ENCODE measurements around the gene DHRS3. TPM values are rescaled to one million over a fixed set of nuclear protein-coding genes. Genes with fewer than 3 reads are reported as not detected.

Gene DHRS3
- total RNA-seq, 1 donor from 2014 or later, result 81.0 TPM

- DNase-seq (ENCODE audit: missing footprints) (no peak), ATAC-seq (no peak)
- intact Hi-C loops (cut with DNase I), result no loop called here
These were observed 25.1 kb upstream of the DHRS3 start for GRCh38 chr1:12643079-12643478.

GRCh38 chr1:12640958-12641272 is 22.9 kb upstream of the DHRS3 start:
- DNase-seq (ENCODE audit: missing footprints) (no peak), ATAC-seq (no peak)
- intact Hi-C loops (cut with DNase I), result no loop called here

- intact Hi-C loops (cut with DNase I), result no loop called here
- no peak for ATAC-seq
- no peak for DNase-seq (ENCODE audit: missing footprints)
These were observed 22.4 kb upstream of the DHRS3 start for GRCh38 chr1:12640237-12640957.

- ATAC-seq (no peak), DNase-seq (ENCODE audit: missing footprints) (no peak)
- intact Hi-C loops (cut with DNase I), result no loop called here
These were observed 19.7 kb upstream of the DHRS3 start for GRCh38 chr1:12637693-12638092.

- ATAC-seq (peak; percentile 65), DNase-seq (ENCODE audit: missing footprints) (no peak)
- intact Hi-C loops (cut with DNase I), result no loop called here
These were observed 18.3 kb upstream of the DHRS3 start for GRCh38 chr1:12636098-12636950.

- intact Hi-C loops (cut with DNase I), result no loop called here
- DNase-seq (ENCODE audit: missing footprints), result peak; percentile 73
- no peak for ATAC-seq
These were observed 16.7 kb upstream of the DHRS3 start for GRCh38 chr1:12634696-12635202.

- no peak for ATAC-seq
- no peak for DNase-seq (ENCODE audit: missing footprints)
- intact Hi-C loops (cut with DNase I), result no loop called here
These were observed 16.1 kb upstream of the DHRS3 start for GRCh38 chr1:12634156-12634555.

- intact Hi-C loops (cut with DNase I), result no loop called here
- ATAC-seq, result no peak
- DNase-seq (ENCODE audit: missing footprints), result no peak
These were observed 13.6 kb upstream of the DHRS3 start for GRCh38 chr1:12631571-12631970.

- DNase-seq (ENCODE audit: missing footprints), result no peak
- no peak for ATAC-seq
- intact Hi-C loops (cut with DNase I), result no loop called here
These were observed 13.0 kb upstream of the DHRS3 start for GRCh38 chr1:12630946-12631530.

GRCh38 chr1:12629985-12630760 is 12.2 kb upstream of the DHRS3 start:
- ATAC-seq (no peak), DNase-seq (ENCODE audit: missing footprints) (no peak)
- intact Hi-C loops (cut with DNase I), result no loop called here

GRCh38 chr1:12629511-12629956 is 11.5 kb upstream of the DHRS3 start:
- ATAC-seq (no peak), DNase-seq (ENCODE audit: missing footprints) (no peak)
- intact Hi-C loops (cut with DNase I), result no loop called here

- no peak for ATAC-seq
- intact Hi-C loops (cut with DNase I), result no loop called here
- DNase-seq (ENCODE audit: missing footprints), result no peak
These were observed 9.3 kb upstream of the DHRS3 start for GRCh38 chr1:12627296-12627695.

GRCh38 chr1:12626888-12627287 is 8.9 kb upstream of the DHRS3 start:
- no peak for ATAC-seq
- intact Hi-C loops (cut with DNase I), result no loop called here

GRCh38 chr1:12625276-12625675 is 7.3 kb upstream of the DHRS3 start:
- DNase-seq (ENCODE audit: missing footprints) (no peak), ATAC-seq (no peak)
- intact Hi-C loops (cut with DNase I), result no loop called here

More at GRCh38 chr1:12626888-12627287, 8.9 kb upstream of the DHRS3 start:
- no peak for DNase-seq (ENCODE audit: missing footprints)

- intact Hi-C loops (cut with DNase I), result no loop called here
- ATAC-seq, result no peak
- DNase-seq (ENCODE audit: missing footprints), result no peak
These were observed 4.5 kb upstream of the DHRS3 start for GRCh38 chr1:12622506-12622905.

GRCh38 chr1:12621346-12622335 is 3.6 kb upstream of the DHRS3 start:
- DNase-seq (ENCODE audit: missing footprints), result no peak
- ATAC-seq, result no peak
- intact Hi-C loops (cut with DNase I), result loop anchor here (2.0 kb wide), 1 partner anchor 37 kb away; no protein-coding TSS in a partner anchor

GRCh38 chr1:12620931-12621330 is 2.9 kb upstream of the DHRS3 start:
- intact Hi-C loops (cut with DNase I), result loop anchor here (2.0 kb wide), 1 partner anchor 38 kb away; no protein-coding TSS in a partner anchor
- DNase-seq (ENCODE audit: missing footprints) (no peak), ATAC-seq (no peak)

- DNase-seq (ENCODE audit: missing footprints), result no peak
- ATAC-seq, result no peak
- intact Hi-C loops (cut with DNase I), result loop anchor here (2.0 kb wide), 1 partner anchor 38 kb away; no protein-coding TSS in a partner anchor
These were observed 2.5 kb upstream of the DHRS3 start for GRCh38 chr1:12620488-12620865.
